ACC112 (cell line): ENCODE measurements around the gene OBP2B.
"Not testable (repeated sequence)": the region's sequence is repeated elsewhere in the genome, so short reads cannot be mapped to it uniquely, and the experiment has no call there.

Source experiments
- H2AFZ ChIP-seq: fragments of 200-600 bp; sonication (generic); one replicate; pipeline ENCODE4 v1.6.0; 2017; ENCODE audit warnings: antibody characterized with exemption, low read length; ENCODE audit not compliant: unreplicated experiment
- H3K27ac ChIP-seq: fragments of 200-600 bp; sonication (generic); 2 replicates; pipeline ENCODE4 v1.5.1; 2014; ENCODE audit warnings: low read depth, mild to moderate bottlenecking, antibody characterized with exemption, low read length, moderate library complexity
- H3K27me3 ChIP-seq: fragments of 200-600 bp; sonication (generic); 2 replicates; pipeline ENCODE4 v1.6.1; 2014; ENCODE audit warnings: mild to moderate bottlenecking, antibody characterized with exemption, low read length, moderate library complexity, mixed read lengths; ENCODE audit not compliant: insufficient read depth
- H3K36me3 ChIP-seq: fragments of 200-600 bp; sonication (generic); 2 replicates; pipeline ENCODE4 v1.6.1; 2016; ENCODE audit warnings: mild to moderate bottlenecking, antibody characterized with exemption, low read length, moderate library complexity, mixed read lengths; ENCODE audit not compliant: insufficient read depth
- H3K4me1 ChIP-seq: fragments of 200-600 bp; sonication (generic); one replicate; pipeline ENCODE4 v1.6.1; 2016; ENCODE audit warnings: low read length, mixed read lengths; ENCODE audit not compliant: insufficient read depth, unreplicated experiment, control insufficient read depth
- H3K4me3 ChIP-seq: fragments of 200-600 bp; sonication (generic); 2 replicates; pipeline ENCODE4 v1.5.1; 2014; ENCODE audit warnings: mild to moderate bottlenecking, low read depth, low read length
- H3K79me2 ChIP-seq: fragments of 200-600 bp; sonication (generic); one replicate; pipeline ENCODE4 v1.6.0; 2016; ENCODE audit warnings: low read length; ENCODE audit not compliant: control insufficient read depth, unreplicated experiment, insufficient read depth

OBP2B gene

DNA sequence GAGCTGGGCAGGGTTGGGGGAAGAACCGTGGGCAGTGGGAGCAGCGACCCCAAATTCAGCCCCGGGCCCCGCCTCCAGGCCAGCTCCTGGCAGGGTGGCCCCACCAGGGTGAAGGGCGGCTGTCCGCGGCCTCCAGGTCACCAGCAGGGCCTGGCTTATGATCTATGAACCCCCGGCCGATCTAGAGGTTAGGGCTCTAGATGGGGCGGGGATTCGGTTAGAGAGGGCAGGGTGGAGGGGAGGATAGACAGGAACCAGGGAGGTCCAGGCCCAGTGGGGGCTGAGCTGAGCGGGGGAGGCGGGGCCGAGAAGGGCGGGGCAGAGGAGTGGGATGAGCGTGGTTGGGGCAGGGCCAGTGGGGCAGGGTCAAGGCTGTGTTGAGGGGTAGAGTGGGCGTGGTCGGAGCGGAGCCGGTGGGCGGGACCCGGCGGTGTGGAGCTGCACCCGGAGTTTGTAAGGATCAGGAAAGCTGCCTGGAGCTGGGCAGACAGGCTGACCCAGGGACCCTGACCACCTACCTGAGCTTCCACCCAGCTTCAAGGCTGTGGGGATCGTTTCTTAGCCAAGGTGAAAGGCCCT lies 29.3 kb upstream of the OBP2B start:
- Histone ChIP-seq H3K36me3 (no peaks in the 10 kb centered on the region), H3K4me3 (peak overlapping the region; percentile 74), H3K27ac (peak overlapping the region; percentile 81), H3K27me3 (peaks cover 14% of the 10 kb centered on the region), H3K79me2 (no peaks in the 10 kb centered on the region), H2AFZ (peak overlapping the region; percentile 65), H3K4me1 (peaks cover 9% of the 10 kb centered on the region)

DNA sequence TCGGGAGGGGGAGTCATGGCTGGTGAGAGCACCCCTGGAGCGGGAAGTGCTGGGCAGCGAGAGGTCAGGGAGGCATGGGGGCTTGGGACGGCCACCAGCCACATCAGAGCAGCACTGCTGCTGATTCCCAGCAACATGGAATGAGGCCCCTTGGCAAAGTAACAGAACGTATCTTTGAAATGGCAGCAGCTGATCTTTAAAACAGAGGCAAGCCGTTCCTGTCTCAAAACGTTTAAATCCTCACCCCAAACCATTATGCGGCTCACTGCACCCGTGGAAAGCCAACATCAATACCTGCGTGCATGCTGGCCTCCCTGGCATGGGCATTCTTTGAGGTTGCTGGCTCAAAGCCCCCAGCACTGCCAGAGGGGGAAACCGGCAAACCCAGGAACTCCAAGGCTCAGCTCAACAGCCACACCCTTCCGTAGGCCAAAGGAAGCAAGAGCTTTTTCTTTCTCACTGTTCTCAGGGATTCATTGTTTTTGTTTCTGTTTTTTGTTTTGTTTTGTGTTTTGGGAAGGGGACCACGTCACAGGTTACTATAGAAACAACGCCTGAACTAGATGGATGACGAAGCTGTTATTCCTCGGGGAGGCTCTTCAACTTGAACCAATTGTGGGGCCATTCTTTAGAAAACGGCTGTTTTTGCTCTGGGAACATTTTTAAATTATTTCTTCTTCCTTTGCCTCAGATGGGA lies 28.1 kb upstream of the OBP2B start:
- peaks cover 8% of the 10 kb centered on the region; the same call in 1 of the 2 replicates for H3K27me3 ChIP-seq
- H3K79me2 ChIP-seq = no peaks in the 10 kb centered on the region
- H3K27ac ChIP-seq = peak overlapping the region; percentile 81
- H3K4me3 ChIP-seq = no peak overlapping the region
- H2AFZ ChIP-seq = no peak overlapping the region
- H3K36me3 ChIP-seq = no peaks in the 10 kb centered on the region
- H3K4me1 ChIP-seq = peaks cover 9% of the 10 kb centered on the region

DNA sequence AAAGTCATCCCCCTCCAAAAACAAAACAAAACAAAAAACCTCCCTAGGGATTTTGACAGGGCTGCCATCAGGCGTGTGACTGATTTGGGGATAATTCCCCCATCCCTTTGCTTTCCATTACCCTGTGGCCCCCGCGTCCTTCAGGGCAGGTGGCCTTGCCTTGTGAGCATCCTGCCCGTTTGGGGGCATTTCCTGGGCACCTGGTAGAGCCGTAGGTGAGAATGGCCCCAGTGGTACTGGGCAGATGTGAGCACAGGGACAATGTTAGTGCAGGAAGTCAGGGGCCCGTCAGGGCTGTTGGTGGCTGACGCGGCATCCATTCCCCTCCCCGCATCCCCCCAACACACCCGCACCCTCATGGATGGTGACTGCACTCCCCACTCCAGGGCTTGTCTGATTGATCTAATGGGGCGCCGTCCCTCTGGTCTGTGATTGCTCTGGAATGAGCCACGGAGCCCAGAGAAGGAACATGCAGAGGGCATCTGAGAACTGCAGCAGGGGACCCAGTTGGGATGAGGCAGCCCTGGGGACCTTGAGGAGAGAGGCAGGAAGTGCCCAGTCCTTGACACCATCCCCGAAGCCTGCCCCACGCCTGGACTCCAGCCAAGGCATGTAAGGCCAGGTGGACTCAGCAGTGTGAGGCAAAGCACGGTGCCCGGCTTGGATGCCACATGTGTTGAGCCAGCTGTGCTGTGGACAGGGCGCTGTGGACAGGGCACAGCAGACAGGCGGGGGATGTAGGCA lies 27.4 kb upstream of the OBP2B start:
- H2AFZ ChIP-seq, H3K4me3 ChIP-seq, H3K27me3 ChIP-seq, H3K79me2 ChIP-seq, H3K4me1 ChIP-seq, H3K36me3 ChIP-seq: not testable (repeated sequence)
- peak overlapping the region; percentile 61; the same call in 1 of the 2 replicates for H3K27ac ChIP-seq

DNA sequence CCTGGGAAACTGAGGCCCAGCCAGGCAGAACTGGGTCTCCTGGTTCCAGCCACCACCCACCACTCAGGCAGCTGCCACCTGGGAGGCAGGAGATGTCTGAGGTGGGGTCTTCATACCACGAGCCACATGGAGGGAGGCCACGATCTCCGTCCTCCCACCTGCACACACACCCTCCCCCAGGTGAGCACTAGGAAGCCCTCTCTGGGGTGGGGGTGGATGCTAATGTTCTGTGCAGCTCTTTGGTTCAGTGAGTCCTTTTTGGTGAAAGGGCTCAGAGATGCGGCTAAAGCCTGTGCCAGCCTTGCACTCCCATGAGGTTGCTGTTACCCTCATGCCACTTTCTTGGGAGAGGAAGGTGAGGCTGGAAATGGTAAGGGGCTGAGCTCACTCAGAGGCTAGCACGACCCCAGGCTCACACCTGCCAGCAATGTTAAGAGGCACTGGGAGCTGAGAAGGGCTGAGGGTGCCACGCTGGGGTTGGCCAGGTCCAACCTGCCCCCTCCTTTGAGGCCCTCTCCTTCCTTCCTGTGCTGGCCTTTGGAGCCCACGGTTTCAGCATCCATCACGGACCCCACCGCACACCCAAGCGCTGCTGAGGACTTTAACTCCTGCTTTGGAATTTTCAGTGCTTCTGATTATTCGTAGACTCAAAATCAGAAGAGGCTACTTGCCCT lies 26.6 kb upstream of the OBP2B start:
- H3K4me1 ChIP-seq = peaks cover 9% of the 10 kb centered on the region
- H3K79me2 ChIP-seq = no peaks in the 10 kb centered on the region
- H3K27ac ChIP-seq = no peak overlapping the region
- no peak overlapping the region for H3K4me3 ChIP-seq
- no peaks in the 10 kb centered on the region for H3K36me3 ChIP-seq
- no peak overlapping the region for H2AFZ ChIP-seq
- peaks cover 4% of the 10 kb centered on the region; the same call in 1 of the 2 replicates for H3K27me3 ChIP-seq

DNA sequence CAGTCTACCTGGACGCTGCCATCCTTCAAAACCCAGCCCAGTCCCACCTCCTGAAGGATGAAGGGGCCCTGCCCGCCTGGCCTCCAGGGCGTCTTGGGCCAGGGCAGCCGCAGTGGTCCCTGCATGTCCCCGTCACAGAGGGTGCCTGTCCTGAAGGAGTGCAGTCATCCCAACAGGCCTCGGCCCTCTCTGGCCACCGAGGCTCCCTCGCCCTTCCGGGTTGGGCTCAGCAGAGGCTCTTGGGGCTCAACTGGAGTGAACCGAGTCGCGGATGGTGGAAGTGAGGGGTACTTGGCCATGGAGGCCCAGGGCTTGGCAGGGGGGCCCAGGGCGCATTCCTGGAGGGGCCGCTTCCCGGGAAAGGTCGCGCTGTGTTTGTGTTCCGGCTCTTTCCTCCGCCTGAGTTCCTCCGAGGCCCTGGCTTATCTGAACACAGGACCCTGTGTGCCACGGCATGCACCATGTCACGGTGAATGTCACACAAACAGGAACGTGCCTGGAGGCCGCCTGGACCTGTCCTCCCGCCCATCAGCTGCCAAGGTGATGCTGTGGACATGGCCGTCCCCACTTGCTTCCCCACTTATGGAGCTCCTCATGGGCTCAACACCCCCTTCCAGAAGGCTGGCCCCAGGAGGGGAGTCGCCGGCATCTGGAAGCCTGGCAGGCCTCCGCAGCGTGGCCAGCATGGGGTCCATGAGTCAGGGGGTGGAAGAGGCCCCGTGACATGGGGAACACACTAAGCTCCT lies 25.7 kb upstream of the OBP2B start:
- Histone ChIP-seq H3K79me2 (no peaks in the 10 kb centered on the region), H3K4me3 (no peak overlapping the region), H3K27me3 (peaks cover 12% of the 10 kb centered on the region; the same call in 1 of the 2 replicates), H2AFZ (no peak overlapping the region), H3K36me3 (no peaks in the 10 kb centered on the region), H3K27ac (no peak overlapping the region), H3K4me1 (peaks cover 9% of the 10 kb centered on the region)

DNA sequence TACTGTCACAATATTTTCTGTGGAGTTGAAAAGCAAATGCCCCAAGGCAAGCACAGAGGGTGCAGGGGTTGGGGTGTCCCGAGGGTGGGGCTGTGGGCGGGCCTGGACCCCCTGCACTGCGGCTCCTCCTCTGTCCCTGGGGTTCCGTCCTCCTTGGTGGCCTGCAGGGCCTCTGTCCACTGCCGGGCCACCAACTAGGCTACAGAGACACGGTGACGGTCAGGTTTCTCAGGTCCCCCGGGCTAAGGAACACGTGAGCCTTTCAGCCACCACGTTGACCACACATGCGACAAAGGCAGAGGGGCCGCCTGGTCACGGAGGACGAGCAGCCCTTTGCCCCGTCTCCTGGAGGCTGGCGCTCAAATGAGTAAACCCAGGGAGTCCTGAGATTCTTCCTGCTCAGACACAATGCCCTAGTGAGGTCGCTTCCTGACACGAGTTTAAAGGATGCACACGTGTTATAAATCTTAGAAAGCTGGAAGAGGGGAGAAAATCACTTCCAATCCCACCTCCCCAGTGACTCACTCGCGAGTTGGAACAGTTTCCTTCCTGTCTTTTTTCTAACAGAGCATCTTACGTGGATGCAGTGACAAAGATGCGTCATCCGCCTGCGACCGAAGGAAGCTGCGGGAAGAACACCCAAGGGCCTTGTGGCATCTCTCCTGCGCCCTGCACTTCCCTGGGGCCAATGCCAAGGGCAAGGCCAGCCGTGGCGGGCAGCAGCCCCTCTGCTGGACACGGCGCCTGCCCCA lies 24.8 kb upstream of the OBP2B start:
- Histone ChIP-seq H3K4me1 (peaks cover 9% of the 10 kb centered on the region), H3K36me3 (no peaks in the 10 kb centered on the region)

DNA sequence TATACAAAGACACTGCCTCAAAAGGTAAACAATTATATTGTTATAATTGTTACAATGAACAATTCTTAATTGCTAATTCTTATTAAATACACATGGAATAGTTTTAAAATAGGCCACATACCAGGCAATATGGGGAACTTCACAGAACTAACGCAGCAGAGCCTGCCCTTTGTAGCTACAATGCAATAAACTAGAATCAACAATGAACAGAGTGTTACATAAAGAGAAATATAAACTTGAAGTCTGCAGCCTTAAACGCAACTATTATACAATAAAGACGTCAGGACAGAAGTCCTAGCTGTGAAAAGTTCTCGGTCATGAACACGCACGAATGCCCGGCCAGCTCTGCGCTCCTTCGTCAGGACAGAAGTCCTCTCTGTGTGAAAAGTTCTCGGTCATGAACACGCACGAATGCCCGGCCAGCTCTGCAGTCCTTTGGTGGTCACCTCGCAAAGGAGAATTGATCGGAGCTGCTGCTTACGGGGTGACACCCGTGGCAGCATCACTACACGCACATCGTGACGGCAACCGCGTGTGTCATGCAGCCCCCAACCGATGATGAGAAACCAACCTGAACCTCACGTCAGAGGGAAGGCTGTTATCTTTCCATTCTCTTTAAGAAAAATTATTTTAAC lies 23.0 kb upstream of the OBP2B start:
- not testable (repeated sequence) for H3K27ac ChIP-seq, H3K4me3 ChIP-seq, H3K36me3 ChIP-seq, H3K4me1 ChIP-seq, H2AFZ ChIP-seq, H3K79me2 ChIP-seq
- H3K27me3 ChIP-seq = peaks cover 22% of the 10 kb centered on the region; the same call in 1 of the 2 replicates

More for the DNA sequence above, 24.8 kb upstream of the OBP2B start:
- Histone ChIP-seq H3K27me3 (peaks cover 17% of the 10 kb centered on the region; the same call in 1 of the 2 replicates), H2AFZ (no peak overlapping the region), H3K27ac (no peak overlapping the region), H3K79me2 (no peaks in the 10 kb centered on the region), H3K4me3 (no peak overlapping the region)

DNA sequence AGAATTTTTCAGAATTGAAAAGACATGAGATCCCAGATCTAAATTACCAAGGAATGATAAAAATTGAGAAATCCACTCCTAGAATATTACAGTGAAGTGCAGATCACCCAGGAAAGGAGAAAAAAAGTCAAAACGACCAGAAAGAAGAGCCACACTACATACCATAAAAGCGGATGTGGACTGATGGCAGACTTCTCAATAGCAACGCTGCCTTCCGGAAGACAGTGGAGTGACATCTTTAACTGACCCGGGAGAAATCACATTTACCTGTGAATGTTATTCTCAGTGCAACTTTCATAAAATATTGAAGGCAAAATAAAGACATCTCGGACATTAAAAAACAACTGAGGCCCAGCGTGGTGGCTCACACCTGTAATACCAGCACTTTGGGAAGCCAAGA lies 21.5 kb upstream of the OBP2B start:
- not testable (repeated sequence) for H3K4me3 ChIP-seq, H3K36me3 ChIP-seq, H3K27ac ChIP-seq, H3K4me1 ChIP-seq, H3K79me2 ChIP-seq, H2AFZ ChIP-seq
- peaks cover 31% of the 10 kb centered on the region for H3K27me3 ChIP-seq

DNA sequence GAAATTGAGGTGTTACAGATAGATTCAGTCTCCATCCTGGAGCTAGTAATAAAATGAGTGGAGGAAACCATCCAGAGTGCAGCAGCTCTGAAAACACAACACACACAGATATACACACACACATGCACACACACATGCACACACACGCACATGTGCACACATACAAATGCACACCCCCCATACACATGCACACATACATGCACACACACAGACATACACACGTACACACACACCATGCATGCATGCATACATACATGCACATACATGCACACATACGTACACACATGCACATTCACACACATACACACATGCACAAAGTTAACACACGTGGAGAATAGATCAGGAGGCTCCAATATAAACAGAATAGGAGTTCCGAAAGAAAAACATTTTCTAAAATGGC lies 21.0 kb upstream of the OBP2B start:
- no peak overlapping the region for H3K4me3 ChIP-seq
- H3K27me3 ChIP-seq = peaks cover 34% of the 10 kb centered on the region
- H2AFZ ChIP-seq = no peak overlapping the region
- H3K79me2 ChIP-seq = no peaks in the 10 kb centered on the region
- no peaks in the 10 kb centered on the region for H3K4me1 ChIP-seq
- H3K36me3 ChIP-seq = no peaks in the 10 kb centered on the region
- H3K27ac ChIP-seq = no peak overlapping the region
